Chondrocyte (in vitro differentiated cells): ENCODE results near the gene SGO2. TPM values are rescaled to one million over a fixed set of nuclear protein-coding genes. Genes with fewer than 3 reads are reported as not detected.

ENCODE experiments used
- DNase-seq: peaks from one replicate; pipeline ENCODE4 v3.0.0; 2021; ENCODE audit warnings: mixed read lengths, low spot score
- H3K27ac Mint-ChIP-seq: one replicate; pipeline ENCODE4 v1.8.0; 2021; ENCODE audit warnings: mild to moderate bottlenecking, moderate library complexity, mixed read lengths; ENCODE audit not compliant: unreplicated experiment
- H3K27me3 Mint-ChIP-seq: 2 replicates; pipeline ENCODE4 v1.8.0; 2021; ENCODE audit warnings: low read depth, mixed read lengths
- H3K36me3 Mint-ChIP-seq: 2 replicates; pipeline ENCODE4 v1.8.0; 2021; ENCODE audit warnings: low read depth, mixed read lengths
- H3K4me1 Mint-ChIP-seq: 2 replicates; pipeline ENCODE4 v1.8.0; 2021; ENCODE audit warnings: low read depth, mild to moderate bottlenecking, mixed read lengths
- H3K4me3 Mint-ChIP-seq: one replicate; pipeline ENCODE4 v1.8.0; 2021; ENCODE audit warnings: mild to moderate bottlenecking, moderate library complexity, mixed read lengths; ENCODE audit not compliant: unreplicated experiment
- H3K9me3 Mint-ChIP-seq: 2 replicates; pipeline ENCODE4 v1.8.0; 2021; ENCODE audit warnings: low read depth, mixed read lengths
- CTCF ChIP-seq: fragments of 200-600 bp; sonication (generic); IDR thresholded peaks from 2 replicates; pipeline ENCODE4 v1.5.0; 2021; ENCODE audit warnings: antibody characterized with exemption, mild to moderate bottlenecking, moderate library complexity
- total RNA-seq: library from RNA; stranded (reverse); gene quantifications from 3 replicates; pipeline ENCODE4 v1.2.1, GENCODE V29; 2021

Gene SGO2
- total RNA-seq, 1 donor from 2014 or later: 5.7 TPM

- Mint-ChIP-seq H3K27ac (no peak overlapping the region), H3K4me1 (no peaks in the 10 kb centered on the region), H3K36me3 (peaks cover 7% of the 10 kb centered on the region), H3K4me3 (no peak overlapping the region), H3K27me3 (no peaks in the 10 kb centered on the region), H3K9me3 (no peaks in the 10 kb centered on the region)
- no peak for DNase-seq
- TF ChIP-seq CTCF: no peak
Measured at GRCh38 chr2:200502196-200502595, 23.8 kb upstream of the SGO2 start.

DNA sequence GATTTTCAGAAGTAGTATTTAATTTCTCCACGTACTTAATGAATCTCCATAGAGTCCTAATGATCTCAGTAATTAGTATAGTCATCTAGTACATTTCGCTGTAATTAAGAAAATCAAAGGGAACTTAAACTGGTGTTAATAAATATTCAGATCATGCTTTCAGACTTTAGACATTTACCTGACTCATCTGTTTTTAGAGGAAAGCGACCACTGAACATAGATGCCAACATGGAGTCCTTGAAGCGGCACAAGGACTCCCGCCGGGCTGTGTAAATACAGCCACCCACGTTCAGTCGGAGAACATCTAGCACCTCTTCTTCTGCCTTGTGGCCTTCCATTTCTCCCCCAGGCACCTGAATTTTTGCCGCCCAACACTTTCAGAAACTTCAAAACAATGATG is 19.3 kb upstream of the SGO2 start:
- Mint-ChIP-seq H3K9me3 (no peaks in the 10 kb centered on the region), H3K4me1 (peaks cover 13% of the 10 kb centered on the region), H3K4me3 (no peak overlapping the region), H3K36me3 (peaks cover 3% of the 10 kb centered on the region), H3K27me3 (no peaks in the 10 kb centered on the region), H3K27ac (no peak overlapping the region)
- no peak for TF ChIP-seq CTCF
- DNase-seq: no peak

GRCh38 chr2:200507179-200507578 is 18.8 kb upstream of the SGO2 start:
- Mint-ChIP-seq H3K4me3 (no peak overlapping the region), H3K36me3 (peaks cover 3% of the 10 kb centered on the region), H3K9me3 (no peaks in the 10 kb centered on the region), H3K27me3 (no peaks in the 10 kb centered on the region), H3K27ac (no peak overlapping the region), H3K4me1 (peaks cover 13% of the 10 kb centered on the region)
- no peak for DNase-seq
- TF ChIP-seq CTCF: no peak

- Mint-ChIP-seq H3K27ac (peak overlapping the region; percentile 72), H3K27me3 (no peaks in the 10 kb centered on the region), H3K4me1 (peaks cover 13% of the 10 kb centered on the region), H3K36me3 (no peaks in the 10 kb centered on the region), H3K4me3 (peak overlapping the region; percentile 74), H3K9me3 (no peaks in the 10 kb centered on the region)
- no peak for TF ChIP-seq CTCF
- DNase-seq: no peak
Measured at GRCh38 chr2:200509235-200509611, 16.8 kb upstream of the SGO2 start.

GRCh38 chr2:200509612-200510433 is 16.2 kb upstream of the SGO2 start, which contains the start of gene KCTD18:
TSS of gene KCTD18 (minus strand) at chr2:200510068. CDS start at chr2:200507016, 3,052 bp downstream.
- peak within 1 kb of the TSS; percentile 76 for H3K4me3 Mint-ChIP-seq
- no peaks in the 10 kb centered on the region for H3K27me3 Mint-ChIP-seq
- peaks cover 13% of the 10 kb centered on the region for H3K4me1 Mint-ChIP-seq
- DNase-seq: peak; percentile 94
- TF ChIP-seq CTCF: peak; percentile 93
- no peaks in the 10 kb centered on the region for H3K9me3 Mint-ChIP-seq
- H3K36me3 Mint-ChIP-seq: no peaks in the 10 kb centered on the region
- peak within 1 kb of the TSS; percentile 72 for H3K27ac Mint-ChIP-seq
